HepG2 (cell line): Measurements from ENCODE around the gene MAGEH1. TPM values are rescaled to one million over a fixed set of nuclear protein-coding genes. Genes with fewer than 3 reads are reported as not detected.
"Not testable (repeated sequence)": the region's sequence is repeated elsewhere in the genome, so short reads cannot be mapped to it uniquely, and the experiment has no call there.

Source experiments
- ATAC-seq: fragments of 200-7000 bp; cut with Tn5 transposase; 3 replicates; pipeline ENCODE4 v1.9.1; 2020; ENCODE audit warnings: mild to moderate bottlenecking, moderate library complexity
- BruUV-seq: library from RNA; stranded (reverse); fragments of 400-500 nt; replicated peaks from 2 replicates; lab custom pipeline; 2021; lab: Mats Ljungman, UMichigan
- CTCF ChIA-PET: fragments of 300-600 bp; formaldehyde crosslinking; extraction: SDS; loops from one replicate; lab custom pipeline; 2021; ENCODE audit warnings: low total read pairs, inconsistent platforms, low intra/inter-chr PET ratio; lab: Yijun Ruan, JAX
- POLR2A ChIA-PET: fragments of 350-600 bp; sonication (Branson Sonifier 250); formaldehyde crosslinking; loops from one replicate; lab custom pipeline; 2020; ENCODE audit warnings: antibody characterized with exemption, inconsistent platforms; lab: Yijun Ruan, JAX
- DNase-seq: peaks from one replicate; pipeline ENCODE4 v3.0.0-alpha.2; 2015; ENCODE audit warnings: low spot score
- FAIRE-seq: peaks from 3 replicates; lab custom pipeline; 2011; peaks lifted over from hg19 to GRCh38; lab: Jason Lieb, UNC
- H2AFZ ChIP-seq: one replicate; pipeline ENCODE4 v1.6.1; 2011; ENCODE audit warnings: low read length, inconsistent platforms
- H3K27ac ChIP-seq: fragments of 300-600 bp; 3 replicates; pipeline ENCODE4 v1.8.0; 2011; ENCODE audit warnings: mixed run types, mild to moderate bottlenecking, mixed read lengths, low read length, inconsistent platforms; ENCODE audit not compliant: insufficient read depth; ENCODE audit errors: extremely low read length
- H3K27me3 ChIP-seq, 2 experiments: fragments of 200-600 bp in 1 of 2; 2 replicates in 1 of 2; 3 replicates in 1 of 2; pipeline versions ENCODE4 v1.6.0 to v1.8.0; 2011; ENCODE audit warnings: low read length in 2 of 2, mild to moderate bottlenecking in 2 of 2, moderate library complexity in 2 of 2, inconsistent platforms in 1 of 2; ENCODE audit not compliant: insufficient read depth in 2 of 2, control insufficient read depth in 1 of 2
- H3K36me3 ChIP-seq, 2 experiments: fragments of 200-600 bp in 1 of 2; replicated peaks in 1 of 2; 2 replicates in 1 of 2; 3 replicates in 1 of 2; pipeline versions ENCODE4 v1.5.1 to v1.8.0; 2011; ENCODE audit warnings: low read length in 2 of 2, inconsistent platforms in 1 of 2; ENCODE audit not compliant: insufficient read depth in 2 of 2, control insufficient read depth in 1 of 2
- H3K4me1 ChIP-seq: 2 replicates; pipeline ENCODE4 v1.5.1; 2012; ENCODE audit warnings: low read length, inconsistent platforms; ENCODE audit not compliant: insufficient read depth
- H3K4me2 ChIP-seq: 2 replicates; pipeline ENCODE4 v1.6.0; 2011; ENCODE audit warnings: low read depth, low read length, inconsistent platforms
- H3K4me3 ChIP-seq, 3 experiments: fragments of 200-600 bp in 1 of 3; sonication (generic), shearing (Covaris generic) in 1 of 3; replicated peaks in 1 of 3; 2 replicates each; pipeline ENCODE4 v1.5.1; 2011 to 2016; ENCODE audit warnings: low read length in 3 of 3, inconsistent platforms in 2 of 3, low read depth in 2 of 3, mild to moderate bottlenecking in 2 of 3, control low read depth in 1 of 3, mixed read lengths in 1 of 3; ENCODE audit not compliant: insufficient read depth in 1 of 3
- H3K79me2 ChIP-seq: one replicate; pipeline ENCODE4 v1.6.1; 2011; ENCODE audit warnings: low read length, inconsistent platforms; ENCODE audit not compliant: insufficient read depth
- H3K9ac ChIP-seq: 2 replicates; pipeline ENCODE4 v1.6.0; 2011; ENCODE audit warnings: mild to moderate bottlenecking, low read depth, low read length, inconsistent platforms; ENCODE audit not compliant: insufficient read depth
- H3K9me3 ChIP-seq: 2 replicates; pipeline ENCODE4 v1.5.1; 2012; ENCODE audit warnings: mild to moderate bottlenecking, low read length
- H4K20me1 ChIP-seq: 2 replicates; pipeline ENCODE4 v1.6.0; 2011; ENCODE audit warnings: inconsistent platforms, mild to moderate bottlenecking, low read length, moderate library complexity; ENCODE audit not compliant: insufficient read depth
- PHF8 ChIP-seq: sonication (generic); formaldehyde crosslinking; IDR thresholded peaks from 2 replicates; pipeline ENCODE4 v1.5.0; 2020; ENCODE audit warnings: missing genetic modification reagents
- STAT5B ChIP-seq: sonication (generic); formaldehyde crosslinking; IDR thresholded peaks from 2 replicates; pipeline ENCODE4 v1.4.0; 2020; ENCODE audit warnings: missing genetic modification reagents
- YEATS4 ChIP-seq: sonication (generic); formaldehyde crosslinking; IDR thresholded peaks from 2 replicates; pipeline ENCODE4 v1.4.0; 2020; ENCODE audit warnings: missing genetic modification reagents, borderline replicate concordance
- WGBS: methylation state at CpG from one replicate; pipeline ENCODE4 v1.1.6; 2017; ENCODE audit warnings: low lambda C conversion rate; 5-methylcytosine and 5-hydroxymethylcytosine counted together
- in situ Hi-C: cut with HindIII; loops from 2 replicates; pipeline ENCODE4 v1.10.0; 2017; ENCODE audit warnings: low pct_unique_long_range_greater_than_20kb; ENCODE audit not compliant: extremely low pct_ligation_motif_present
- intact Hi-C: fragments of 100-400 bp; cut with micrococcal nuclease; formaldehyde crosslinking; loops from one replicate; pipeline ENCODE4 v1.10.0; 2022; ENCODE audit not compliant: unreplicated experiment
- polyA plus RNA-seq, 8 experiments: library from polyadenylated mRNA; depleted of rRNA in 3 of 8; stranded (reverse) in 7 of 8; unstranded in 1 of 8; fragments of >200 nt; fragmentation: Illumina TruSeq in 4 of 8; extraction: Trizol in 4 of 8; gene quantifications; 2 replicates each; pipeline versions ENCODE4 v1.2.1 to v1.2.3, GENCODE V29; 2011 to 2016; ENCODE audit warnings: low read depth in 4 of 8, missing spikeins in 1 of 8, mixed read lengths in 1 of 8; ENCODE audit not compliant: insufficient read depth in 1 of 8
- total RNA-seq, 5 experiments: library from RNA; depleted of rRNA; stranded (reverse); fragments of >200 nt; fragmentation: Illumina TruSeq; extraction: Trizol; gene quantifications; 2 replicates each; pipeline ENCODE4 v1.2.3, GENCODE V29; 2016; ENCODE audit warnings: low read depth in 1 of 5
- TF ChIP-seq, protein P1 (sequence below): sonication (generic); formaldehyde crosslinking; IDR thresholded peaks from 2 replicates; pipeline ENCODE4 v1.5.0; 2020; ENCODE audit warnings: mild to moderate bottlenecking, missing genetic modification reagents, moderate library complexity

Gene MAGEH1
- total and polyA plus RNA-seq, 2 of the 13 experiments (the other 11 are each of a cell fraction or from before 2014, with no cell fraction given), result 3.8 to 5.0 TPM

DNA sequence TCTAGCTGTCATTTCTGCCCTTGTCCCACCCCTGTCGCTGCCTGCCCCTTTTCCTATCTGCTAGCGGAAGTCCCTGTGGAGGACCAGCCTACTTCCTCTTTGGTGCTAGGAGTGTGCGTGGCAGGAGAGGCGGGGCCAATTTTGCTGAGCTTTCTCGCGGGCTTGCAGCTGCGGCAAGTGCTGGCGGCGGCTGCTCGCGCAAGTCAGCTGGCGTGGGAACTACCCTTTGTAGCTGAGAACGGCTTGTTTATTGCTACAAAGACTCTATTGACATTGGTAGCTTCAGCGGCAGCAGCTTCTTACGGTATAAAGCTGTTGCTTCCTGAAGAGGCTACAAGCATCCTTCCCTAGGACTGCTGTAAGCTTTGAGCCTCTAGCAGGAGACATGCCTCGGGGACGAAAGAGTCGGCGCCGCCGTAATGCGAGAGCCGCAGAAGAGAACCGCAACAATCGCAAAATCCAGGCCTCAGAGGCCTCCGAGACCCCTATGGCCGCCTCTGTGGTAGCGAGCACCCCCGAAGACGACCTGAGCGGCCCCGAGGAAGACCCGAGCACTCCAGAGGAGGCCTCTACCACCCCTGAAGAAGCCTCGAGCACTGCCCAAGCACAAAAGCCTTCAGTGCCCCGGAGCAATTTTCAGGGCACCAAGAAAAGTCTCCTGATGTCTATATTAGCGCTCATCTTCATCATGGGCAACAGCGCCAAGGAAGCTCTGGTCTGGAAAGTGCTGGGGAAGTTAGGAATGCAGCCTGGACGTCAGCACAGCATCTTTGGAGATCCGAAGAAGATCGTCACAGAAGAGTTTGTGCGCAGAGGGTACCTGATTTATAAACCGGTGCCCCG is at the start of gene MAGEH1 (continued):
- TF ChIP-seq YEATS4 (CRISPR knock-in tag) (no peak), PHF8 (CRISPR knock-in tag) (peak; percentile 33; the same call in 1 of the 2 replicates), STAT5B (CRISPR knock-in tag) (no peak)

DNA sequence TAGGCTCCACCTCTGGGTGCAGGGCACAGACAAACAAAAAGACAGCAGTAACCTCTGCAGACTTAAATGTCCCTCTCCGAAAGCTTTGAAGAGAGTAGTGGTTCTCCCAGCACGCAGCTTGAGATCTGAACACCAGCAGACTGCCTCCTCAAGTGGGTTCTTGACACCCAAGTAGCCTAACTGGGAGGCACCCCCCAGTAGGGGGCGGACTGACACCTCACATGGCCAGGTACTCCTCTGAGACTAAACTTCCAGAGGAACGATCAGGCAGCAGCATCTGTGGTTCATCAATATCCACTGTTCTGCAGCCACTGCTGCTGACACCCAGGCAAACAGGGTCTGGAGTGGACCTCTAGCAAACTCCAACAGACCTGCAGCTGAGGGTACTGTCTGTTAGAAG is 24.8 kb upstream of the MAGEH1 start:
- not testable (repeated sequence) for H3K27me3 ChIP-seq, H3K36me3 ChIP-seq
- TF ChIP-seq, protein P1, sequence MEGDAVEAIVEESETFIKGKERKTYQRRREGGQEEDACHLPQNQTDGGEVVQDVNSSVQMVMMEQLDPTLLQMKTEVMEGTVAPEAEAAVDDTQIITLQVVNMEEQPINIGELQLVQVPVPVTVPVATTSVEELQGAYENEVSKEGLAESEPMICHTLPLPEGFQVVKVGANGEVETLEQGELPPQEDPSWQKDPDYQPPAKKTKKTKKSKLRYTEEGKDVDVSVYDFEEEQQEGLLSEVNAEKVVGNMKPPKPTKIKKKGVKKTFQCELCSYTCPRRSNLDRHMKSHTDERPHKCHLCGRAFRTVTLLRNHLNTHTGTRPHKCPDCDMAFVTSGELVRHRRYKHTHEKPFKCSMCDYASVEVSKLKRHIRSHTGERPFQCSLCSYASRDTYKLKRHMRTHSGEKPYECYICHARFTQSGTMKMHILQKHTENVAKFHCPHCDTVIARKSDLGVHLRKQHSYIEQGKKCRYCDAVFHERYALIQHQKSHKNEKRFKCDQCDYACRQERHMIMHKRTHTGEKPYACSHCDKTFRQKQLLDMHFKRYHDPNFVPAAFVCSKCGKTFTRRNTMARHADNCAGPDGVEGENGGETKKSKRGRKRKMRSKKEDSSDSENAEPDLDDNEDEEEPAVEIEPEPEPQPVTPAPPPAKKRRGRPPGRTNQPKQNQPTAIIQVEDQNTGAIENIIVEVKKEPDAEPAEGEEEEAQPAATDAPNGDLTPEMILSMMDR, result peak; percentile 6; the same call in 1 of the 2 replicates
- TF ChIP-seq, all 625 proteins: peak for 1; not testable (repeated sequence) for 624
- H3K27ac ChIP-seq, H2AFZ ChIP-seq, H3K4me3 ChIP-seq, ATAC-seq, CTCF ChIA-PET, H3K79me2 ChIP-seq, POLR2A ChIA-PET, H4K20me1 ChIP-seq, H3K9me3 ChIP-seq, H3K4me2 ChIP-seq, DNase-seq, H3K4me1 ChIP-seq, intact Hi-C loops, BruUV-seq, FAIRE-seq, H3K9ac ChIP-seq: not testable (repeated sequence)
- WGBS, result no CpG with 5 or more reads among the region's 4 CpGs
- in situ Hi-C loops, result loop anchor here (25.0 kb wide), 1 partner anchor 810 kb away; the partner anchor contains the start of gene KLF8

DNA sequence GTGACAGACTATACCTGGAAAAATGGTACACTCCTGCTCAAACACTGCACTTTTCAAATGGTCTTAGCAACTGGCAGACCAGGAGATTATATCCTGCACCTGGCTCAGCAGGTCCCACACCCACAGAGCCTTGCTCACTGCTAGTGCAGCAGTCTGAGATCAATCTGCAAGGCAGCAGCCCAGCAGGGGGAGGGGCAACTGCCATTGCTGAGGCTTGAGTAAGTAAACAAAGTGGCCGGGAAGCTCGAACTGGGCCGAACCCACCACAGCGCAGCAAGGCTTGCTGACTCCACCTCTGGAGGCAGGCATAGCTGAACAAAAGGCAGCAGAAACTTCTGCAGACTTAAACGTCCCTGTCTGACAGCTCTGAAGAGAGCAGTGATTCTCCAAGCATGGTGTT is 8.5 kb upstream of the MAGEH1 start:
- H3K4me2 ChIP-seq, intact Hi-C loops, H3K9ac ChIP-seq, POLR2A ChIA-PET, H3K4me1 ChIP-seq, ATAC-seq, CTCF ChIA-PET, H3K27me3 ChIP-seq, H3K4me3 ChIP-seq, H4K20me1 ChIP-seq, H2AFZ ChIP-seq, H3K9me3 ChIP-seq, H3K79me2 ChIP-seq, DNase-seq, FAIRE-seq, H3K27ac ChIP-seq, BruUV-seq, H3K36me3 ChIP-seq: not testable (repeated sequence)
- in situ Hi-C loops, result loop anchor here (25.0 kb wide), 1 partner anchor 794 kb away; the partner anchor contains the start of gene KLF8
- no CpG with 5 or more reads among the region's 5 CpGs for WGBS
